Effector memory CD4-positive, alpha-beta T cell (primary cell): ENCODE results near the gene CBFA2T3.

ENCODE experiments used
- DNase-seq, 3 donors: peaks; one replicate each; pipeline ENCODE4 v3.0.0-alpha.2; 2020
- H3K27ac ChIP-seq: 2 replicates; pipeline ENCODE4 v1.7.0; 2013; ENCODE audit warnings: mild to moderate bottlenecking, low read length, moderate library complexity; ENCODE audit not compliant: insufficient read depth, poor library complexity, severe bottlenecking
- H3K27me3 ChIP-seq: replicated peaks from 2 replicates; pipeline ENCODE4 v1.7.0; 2013; ENCODE audit warnings: mild to moderate bottlenecking, low read length; ENCODE audit not compliant: insufficient read depth, control insufficient read depth, poor library complexity, severe bottlenecking
- H3K36me3 ChIP-seq: 2 replicates; pipeline ENCODE4 v1.7.0; 2013; ENCODE audit warnings: mild to moderate bottlenecking, low read length, moderate library complexity; ENCODE audit not compliant: control insufficient read depth, insufficient read depth
- H3K4me1 ChIP-seq: 2 replicates; pipeline ENCODE4 v1.7.0; 2013; ENCODE audit warnings: low read length, mild to moderate bottlenecking; ENCODE audit not compliant: control insufficient read depth, insufficient read depth, poor library complexity, severe bottlenecking
- H3K4me3 ChIP-seq: 2 replicates; pipeline ENCODE4 v1.7.0; 2013; ENCODE audit warnings: low read length, low read depth, mild to moderate bottlenecking; ENCODE audit not compliant: insufficient read depth, poor library complexity, severe bottlenecking
- H3K9me3 ChIP-seq: 2 replicates; pipeline ENCODE4 v1.7.0; 2013; ENCODE audit warnings: mild to moderate bottlenecking, low read length, moderate library complexity; ENCODE audit not compliant: control insufficient read depth

Gene CBFA2T3

GRCh38 chr16:88974916-88975215 lies 2.1 kb downstream of the CBFA2T3 start:
- H3K4me1 ChIP-seq = no peaks in the 10 kb centered on the region
- no peak for DNase-seq
- no peak overlapping the region for H3K4me3 ChIP-seq
- no peaks in the 10 kb centered on the region for H3K36me3 ChIP-seq
- peaks cover 27% of the 10 kb centered on the region for H3K27me3 ChIP-seq
- no peaks in the 10 kb centered on the region for H3K9me3 ChIP-seq
- H3K27ac ChIP-seq = no peak overlapping the region

GRCh38 chr16:88974080-88974915 lies 2.7 kb downstream of the CBFA2T3 start:
- peaks cover 27% of the 10 kb centered on the region for H3K27me3 ChIP-seq
- no peaks in the 10 kb centered on the region for H3K9me3 ChIP-seq
- no peak for DNase-seq
- no peaks in the 10 kb centered on the region for H3K36me3 ChIP-seq
- H3K27ac ChIP-seq = no peak overlapping the region
- no peaks in the 10 kb centered on the region for H3K4me1 ChIP-seq
- H3K4me3 ChIP-seq = no peak overlapping the region

- H3K36me3 ChIP-seq = no peaks in the 10 kb centered on the region
- no peaks in the 10 kb centered on the region for H3K4me1 ChIP-seq
- H3K27ac ChIP-seq = no peak overlapping the region
- peaks cover 20% of the 10 kb centered on the region for H3K27me3 ChIP-seq
- no peak for DNase-seq
- H3K4me3 ChIP-seq = no peak overlapping the region
- no peaks in the 10 kb centered on the region for H3K9me3 ChIP-seq
Observed at GRCh38 chr16:88973415-88974050, 3.5 kb downstream of the CBFA2T3 start.

GRCh38 chr16:88973007-88973410 lies 4.0 kb downstream of the CBFA2T3 start:
- Histone ChIP-seq H3K36me3 (no peaks in the 10 kb centered on the region), H3K4me3 (no peak overlapping the region), H3K27me3 (peaks cover 16% of the 10 kb centered on the region), H3K9me3 (no peaks in the 10 kb centered on the region), H3K4me1 (peaks cover 3% of the 10 kb centered on the region), H3K27ac (no peak overlapping the region)
- DNase-seq = no peak

GRCh38 chr16:88972349-88972748 lies 4.7 kb downstream of the CBFA2T3 start:
- H3K36me3 ChIP-seq = no peaks in the 10 kb centered on the region
- DNase-seq = no peak
- H3K27ac ChIP-seq = no peak overlapping the region
- H3K27me3 ChIP-seq = peaks cover 16% of the 10 kb centered on the region
- H3K9me3 ChIP-seq = no peaks in the 10 kb centered on the region
- peaks cover 9% of the 10 kb centered on the region for H3K4me1 ChIP-seq
- no peak overlapping the region for H3K4me3 ChIP-seq

- H3K36me3 ChIP-seq = no peaks in the 10 kb centered on the region
- H3K9me3 ChIP-seq = no peaks in the 10 kb centered on the region
- peaks cover 18% of the 10 kb centered on the region for H3K27me3 ChIP-seq
- no peak for DNase-seq
- H3K4me1 ChIP-seq = peaks cover 13% of the 10 kb centered on the region
- no peak overlapping the region for H3K4me3 ChIP-seq
- H3K27ac ChIP-seq = no peak overlapping the region
Observed at GRCh38 chr16:88971371-88972097, 5.5 kb downstream of the CBFA2T3 start.

- peaks cover 14% of the 10 kb centered on the region for H3K27me3 ChIP-seq
- peaks cover 13% of the 10 kb centered on the region for H3K4me1 ChIP-seq
- no peaks in the 10 kb centered on the region for H3K9me3 ChIP-seq
- DNase-seq = no peak
- H3K36me3 ChIP-seq = no peaks in the 10 kb centered on the region
- no peak overlapping the region for H3K4me3 ChIP-seq
- H3K27ac ChIP-seq = no peak overlapping the region
Observed at GRCh38 chr16:88970539-88971065, 6.4 kb downstream of the CBFA2T3 start.

- H3K4me1 ChIP-seq = peaks cover 13% of the 10 kb centered on the region
Observed at GRCh38 chr16:88970050-88970449, 7.0 kb downstream of the CBFA2T3 start.

GRCh38 chr16:88969361-88969831 lies 7.6 kb downstream of the CBFA2T3 start:
- H3K4me3 ChIP-seq = no peak overlapping the region
- DNase-seq = no peak
- H3K9me3 ChIP-seq = no peaks in the 10 kb centered on the region
- no peaks in the 10 kb centered on the region for H3K36me3 ChIP-seq
- peaks cover 13% of the 10 kb centered on the region for H3K4me1 ChIP-seq
- peaks cover 14% of the 10 kb centered on the region for H3K27me3 ChIP-seq
- no peak overlapping the region for H3K27ac ChIP-seq

More at GRCh38 chr16:88970050-88970449, 7.0 kb downstream of the CBFA2T3 start:
- H3K36me3 ChIP-seq = no peaks in the 10 kb centered on the region
- no peak overlapping the region for H3K27ac ChIP-seq
- no peak for DNase-seq
- H3K4me3 ChIP-seq = no peak overlapping the region
- H3K27me3 ChIP-seq = peaks cover 14% of the 10 kb centered on the region
- no peaks in the 10 kb centered on the region for H3K9me3 ChIP-seq
